Neutrophil (primary cell): ENCODE data around the gene MUC5B.
A peak's percentile ranks its signal among the peaks of the same experiment; 100 is the strongest.

Experiments used
- H3K27ac ChIP-seq: fragments of 200-600 bp; sonication (generic); 2 replicates; pipeline ENCODE4 v1.5.1; 2016; ENCODE audit warnings: mild to moderate bottlenecking, moderate library complexity
- H3K27me3 ChIP-seq: fragments of 200-600 bp; sonication (generic); 2 replicates; pipeline ENCODE4 v1.6.0; 2016; ENCODE audit warnings: mild to moderate bottlenecking
- H3K36me3 ChIP-seq: fragments of 200-600 bp; sonication (generic); 2 replicates; pipeline ENCODE4 v1.5.1; 2017
- H3K4me1 ChIP-seq, 2 experiments: fragments of 200-600 bp in 1 of 2; sonication (generic) in 1 of 2; 1 replicate in 1 of 2; 2 replicates in 1 of 2; pipeline versions ENCODE4 v1.5.1 to v1.6.1; 2013 to 2016; ENCODE audit warnings: low read depth in 1 of 2, low read length in 1 of 2, mild to moderate bottlenecking in 1 of 2, moderate library complexity in 1 of 2; ENCODE audit not compliant: control insufficient read depth in 1 of 2, insufficient read depth in 1 of 2
- H3K4me3 ChIP-seq, 2 experiments: fragments of 200-600 bp in 1 of 2; sonication (generic) in 1 of 2; 1 replicate in 1 of 2; 2 replicates in 1 of 2; pipeline ENCODE4 v1.5.1; 2013 to 2016; ENCODE audit warnings: low read depth in 1 of 2, low read length in 1 of 2, mild to moderate bottlenecking in 1 of 2, moderate library complexity in 1 of 2
- H3K9me3 ChIP-seq: fragments of 200-600 bp; sonication (generic); 2 replicates; pipeline ENCODE4 v1.5.1; 2016
- CTCF ChIP-seq: fragments of 200-600 bp; sonication (generic); IDR thresholded peaks from 2 replicates; pipeline ENCODE4 v1.5.1; 2016; ENCODE audit warnings: antibody characterized with exemption

The MUC5B gene

GRCh38 chr11:1308743-1309497 lies 86.1 kb downstream of the MUC5B start:
- Histone ChIP-seq H3K27ac (peak overlapping the region; percentile 96), H3K4me3 (peak overlapping the region; percentile 70 to 78), H3K27me3 (no peaks in the 10 kb centered on the region), H3K9me3 (no peaks in the 10 kb centered on the region), H3K4me1 (peaks cover 53% of the 10 kb centered on the region in 2 experiments), H3K36me3 (peaks cover 10% of the 10 kb centered on the region)
- no peak for TF ChIP-seq CTCF

GRCh38 chr11:1309498-1310317 lies 86.8 kb downstream of the MUC5B start, which contains the start of gene TOLLIP:
TOLLIP (minus strand) TSS chr11:1309632; CDS start chr11:1309498, 134 bp downstream.
- Histone ChIP-seq H3K4me3 (peak within 1 kb of the TSS; percentile 70 to 78), H3K4me1 (peaks cover 53% of the 10 kb centered on the region in 2 experiments)
- TF ChIP-seq CTCF: peak; percentile 59

GRCh38 chr11:1310318-1310687 lies 87.4 kb downstream of the MUC5B start:
- Histone ChIP-seq H3K27ac (peak overlapping the region; percentile 96), H3K9me3 (no peaks in the 10 kb centered on the region), H3K4me3 (peak overlapping the region; percentile 70 to 78), H3K36me3 (peaks cover 6% of the 10 kb centered on the region), H3K27me3 (no peaks in the 10 kb centered on the region), H3K4me1 (peaks cover 53% of the 10 kb centered on the region in 2 experiments)
- TF ChIP-seq CTCF: no peak

More at GRCh38 chr11:1309498-1310317, 86.8 kb downstream of the MUC5B start, which contains the start of gene TOLLIP:
- Histone ChIP-seq H3K27ac (peak within 1 kb of the TSS; percentile 96), H3K27me3 (no peaks in the 10 kb centered on the region), H3K9me3 (no peaks in the 10 kb centered on the region), H3K36me3 (peaks cover 10% of the 10 kb centered on the region)

- Histone ChIP-seq H3K4me3 (peak overlapping the region; percentile 70 to 78), H3K27ac (peak overlapping the region; percentile 96), H3K27me3 (no peaks in the 10 kb centered on the region), H3K4me1 (peaks cover 53% of the 10 kb centered on the region in 2 experiments), H3K36me3 (no peaks in the 10 kb centered on the region), H3K9me3 (no peaks in the 10 kb centered on the region)
- TF ChIP-seq CTCF: no peak
These were observed 88.1 kb downstream of the MUC5B start for GRCh38 chr11:1310772-1311468.
